GM18867 (cell line): ENCODE data around the gene SLC2A1.

ENCODE experiments used
- ATAC-seq: cut with Tn5 transposase; IDR thresholded peaks from one replicate; pipeline ENCODE4 v1.9.1; 2021; ENCODE audit warnings: mild to moderate bottlenecking, moderate library complexity; ENCODE audit not compliant: unreplicated experiment

SLC2A1 gene

GRCh38 chr1:42981255-42981805 lies 22.7 kb upstream of the SLC2A1 start:
- ATAC-seq, result no peak

- ATAC-seq, result no peak
Observed at GRCh38 chr1:42979896-42980800, 21.5 kb upstream of the SLC2A1 start.

GRCh38 chr1:42979036-42979430 lies 20.4 kb upstream of the SLC2A1 start:
- no peak for ATAC-seq

GRCh38 chr1:42978317-42979035 lies 19.8 kb upstream of the SLC2A1 start:
- ATAC-seq, result no peak

DNA sequence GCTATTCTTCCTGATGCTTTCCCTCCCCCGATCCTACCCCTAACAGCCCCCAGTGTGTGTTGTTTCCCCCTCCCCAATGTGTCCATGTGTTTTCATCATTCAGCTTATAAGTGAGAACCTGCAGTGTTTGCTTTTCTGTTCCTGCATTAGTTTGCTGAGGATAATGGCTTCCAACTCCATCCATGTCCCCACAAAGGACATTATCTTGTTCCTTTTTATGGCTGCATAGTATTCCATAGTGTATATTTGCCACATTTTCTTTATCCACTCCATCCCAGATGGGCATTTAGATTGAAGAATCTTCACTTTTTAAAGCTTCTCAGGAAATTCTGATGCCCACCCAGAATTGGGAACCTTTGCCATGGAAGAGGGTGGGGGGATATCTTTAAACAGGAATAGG lies 19.0 kb upstream of the SLC2A1 start:
- ATAC-seq, result no peak

DNA sequence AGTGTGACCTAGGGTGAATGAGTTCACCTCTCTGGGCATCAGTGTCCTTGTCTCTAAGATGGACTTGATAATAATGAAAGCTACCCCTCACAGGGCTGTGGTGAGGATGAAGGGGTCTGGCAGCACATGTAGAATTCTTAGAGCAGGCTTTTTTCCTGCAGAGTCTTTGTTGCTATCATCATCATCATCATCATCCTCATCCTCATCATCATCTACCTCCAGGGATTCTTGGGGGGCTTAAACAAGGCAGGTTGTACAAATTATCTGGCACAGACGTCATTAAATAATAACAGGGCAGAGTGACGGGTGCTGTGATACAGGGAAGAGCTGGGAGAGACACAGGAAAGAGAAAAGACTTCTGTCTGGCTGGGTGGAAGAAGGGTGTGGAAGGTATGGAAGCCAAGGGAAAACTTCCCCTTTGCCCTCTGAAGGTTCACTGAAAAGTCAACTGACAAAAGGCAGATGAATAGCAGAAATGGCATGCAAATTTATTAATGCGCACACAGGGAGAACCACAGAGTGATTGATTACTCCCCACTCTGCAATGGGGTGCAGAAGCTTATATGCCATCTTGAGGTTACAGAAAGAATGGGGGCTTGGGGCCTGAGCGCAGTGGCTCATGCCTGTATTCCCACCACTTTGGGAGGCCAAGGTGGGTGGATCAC lies 17.0 kb upstream of the SLC2A1 start:
- no peak for ATAC-seq

DNA sequence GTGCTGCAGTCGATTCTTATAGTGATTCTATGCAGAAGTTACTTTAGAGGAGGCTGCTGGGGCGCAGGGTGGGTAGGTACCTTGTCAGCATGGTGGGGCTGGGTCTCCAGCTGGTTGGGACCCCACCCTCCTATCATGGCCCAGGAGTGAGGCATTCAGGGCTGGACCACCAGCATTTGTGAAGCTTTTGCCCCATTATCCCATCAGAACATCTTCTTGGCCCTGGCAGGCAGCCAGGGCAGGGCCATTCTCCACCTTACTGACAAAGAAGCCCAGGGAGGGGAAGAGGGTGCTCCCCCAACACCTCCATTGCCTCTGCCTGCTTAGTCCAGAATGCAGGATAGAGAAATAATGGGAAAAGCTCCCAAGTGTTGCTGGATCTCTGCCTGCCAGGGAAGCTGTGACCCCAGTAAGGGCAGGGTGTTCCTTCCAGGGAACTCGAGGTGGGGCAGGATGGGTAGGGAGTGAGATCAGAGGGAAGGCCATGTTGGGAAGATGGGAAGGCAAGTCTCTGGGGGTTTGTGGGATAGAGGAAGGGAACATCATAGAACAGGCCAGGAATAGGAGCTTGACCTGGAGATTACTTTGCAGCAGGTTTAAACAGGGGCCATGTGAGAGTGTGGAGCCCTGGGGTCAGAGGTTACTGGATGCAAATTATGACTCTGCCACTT lies 16.2 kb upstream of the SLC2A1 start:
- no peak for ATAC-seq

- ATAC-seq, result no peak
Observed at GRCh38 chr1:42973799-42974198, 15.1 kb upstream of the SLC2A1 start.

GRCh38 chr1:42973286-42973685 lies 14.6 kb upstream of the SLC2A1 start:
- ATAC-seq, result no peak

DNA sequence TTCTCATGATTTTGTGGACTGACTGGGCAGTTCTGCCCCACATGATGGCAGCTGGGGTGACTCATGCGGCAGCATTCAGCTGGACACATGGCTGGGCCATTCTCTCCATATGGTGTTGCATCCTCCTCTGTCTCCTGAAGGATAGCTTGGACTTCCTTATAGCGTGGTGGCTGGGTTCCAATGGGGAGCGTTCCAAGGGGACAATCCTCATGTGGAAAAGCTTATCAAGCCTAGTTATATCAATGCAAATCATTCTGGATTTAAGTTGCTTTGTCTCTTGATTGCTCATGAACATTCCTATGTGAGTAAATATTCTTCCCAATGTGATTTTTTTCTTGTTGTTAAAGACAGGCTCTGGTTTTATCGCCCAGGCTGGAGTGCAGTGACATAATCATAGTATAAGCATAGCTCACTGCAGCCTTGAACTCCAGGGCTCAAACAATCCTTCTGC lies 13.2 kb upstream of the SLC2A1 start:
- no peak for ATAC-seq

DNA sequence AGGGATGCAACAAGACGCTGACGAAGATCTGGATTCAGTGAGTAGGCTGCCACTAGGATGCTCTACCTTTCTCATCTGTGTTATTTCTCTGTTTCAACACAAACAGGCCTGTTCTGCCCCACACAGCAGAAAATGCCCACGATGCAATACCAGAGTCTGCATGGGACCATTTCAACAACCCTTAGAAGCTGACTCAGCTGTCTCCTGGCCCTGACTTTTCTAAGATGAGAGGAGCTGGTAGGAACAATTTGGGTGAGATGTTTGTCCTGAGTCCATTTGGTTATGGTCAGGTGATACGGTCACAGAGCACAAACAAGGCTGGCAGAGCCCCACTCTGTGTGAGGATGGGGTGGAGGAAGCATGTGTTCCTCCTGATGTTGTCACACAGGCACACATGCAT lies 11.5 kb upstream of the SLC2A1 start:
- no peak for ATAC-seq

GRCh38 chr1:42968654-42969053 lies 10.0 kb upstream of the SLC2A1 start:
- no peak for ATAC-seq

- no peak for ATAC-seq
Observed at GRCh38 chr1:42966688-42967612, 8.3 kb upstream of the SLC2A1 start.

DNA sequence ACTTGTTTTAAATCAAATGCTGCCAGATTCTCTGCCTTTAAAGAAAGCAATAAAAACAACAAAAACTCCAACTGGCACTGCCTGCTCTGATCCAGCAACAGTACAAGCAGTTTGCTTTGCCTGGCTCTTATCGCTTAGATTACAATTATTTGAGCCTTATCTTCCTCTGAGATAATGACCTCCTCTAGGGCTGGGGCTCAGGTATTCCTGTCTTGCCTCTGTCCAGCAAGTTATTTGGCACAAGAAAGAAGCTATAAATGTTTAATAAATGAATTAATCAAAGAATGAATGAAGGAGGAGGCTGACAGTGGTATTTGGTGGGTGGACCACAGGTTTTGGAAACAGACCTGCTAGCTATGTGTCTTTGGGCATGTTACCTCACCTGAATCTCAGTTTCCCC lies 6.7 kb upstream of the SLC2A1 start:
- ATAC-seq, result no peak

- ATAC-seq, result no peak
Observed at GRCh38 chr1:42964044-42964812, 5.6 kb upstream of the SLC2A1 start.

GRCh38 chr1:42963378-42964043 lies 4.8 kb upstream of the SLC2A1 start:
- no peak for ATAC-seq

DNA sequence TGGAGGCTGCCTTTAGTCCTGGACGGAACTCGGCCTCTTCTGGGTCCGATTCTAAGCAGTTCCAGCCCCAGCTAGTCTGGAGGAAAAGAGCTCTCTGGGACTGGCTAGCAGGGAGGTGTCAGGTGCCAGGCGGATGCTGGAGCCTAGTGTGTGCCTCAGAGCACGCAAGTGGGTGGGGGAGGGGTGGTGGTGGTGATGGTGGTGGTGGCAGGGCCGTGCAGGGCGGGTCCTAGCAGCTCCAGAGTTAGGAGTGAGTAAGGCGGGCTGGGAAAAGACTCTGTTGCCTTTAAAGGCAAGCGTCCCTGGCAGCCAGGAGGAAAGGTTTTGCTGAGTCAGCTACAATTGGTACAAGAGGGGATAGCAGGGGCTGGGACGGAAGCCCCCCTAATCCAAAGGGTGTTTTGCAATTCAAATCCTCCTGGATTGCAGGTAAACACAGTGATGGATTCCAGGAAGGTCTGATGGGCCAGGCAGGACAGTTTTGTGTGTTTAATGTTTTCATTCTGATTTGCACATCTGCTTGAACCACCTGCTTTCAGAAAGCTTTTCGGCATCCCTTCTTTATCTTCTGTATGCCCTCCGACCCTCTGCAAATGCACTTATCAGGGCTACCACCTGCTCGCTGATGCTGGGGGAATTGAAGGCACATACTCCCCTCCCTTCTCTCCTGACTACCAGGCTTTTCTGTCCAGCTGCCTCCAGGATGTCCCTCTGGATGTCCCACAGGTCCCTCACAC lies 4.1 kb upstream of the SLC2A1 start:
- ATAC-seq, result no peak
